Liver (tissue), 9 donors: ENCODE data around the gene MST1R. TPM values are rescaled to one million over a fixed set of nuclear protein-coding genes. Genes with fewer than 3 reads are reported as not detected.

Experiments
- DNase-seq: peaks from one replicate; pipeline ENCODE4 v3.0.0-alpha.2; 2017; ENCODE audit warnings: low spot score
- H3K27ac ChIP-seq, 2 donors: one replicate each; pipeline ENCODE4 v1.7.0; 2013; ENCODE audit warnings: inconsistent platforms in 2 of 2, low read length in 2 of 2, control low read depth in 1 of 2, low read depth in 1 of 2, mild to moderate bottlenecking in 1 of 2
- H3K27me3 ChIP-seq, 4 donors: one replicate each; pipeline versions ENCODE4 v1.6.1 to v1.7.0; 2013; ENCODE audit warnings: low read length in 3 of 4, inconsistent platforms in 1 of 4, mild to moderate bottlenecking in 1 of 4, moderate library complexity in 1 of 4; ENCODE audit not compliant: control insufficient read depth in 4 of 4, insufficient read depth in 4 of 4
- H3K36me3 ChIP-seq, 4 donors: one replicate each; pipeline versions ENCODE4 v1.6.1 to v1.7.0; 2013; ENCODE audit warnings: low read length in 3 of 4, mild to moderate bottlenecking in 3 of 4, low read depth in 1 of 4, moderate library complexity in 1 of 4; ENCODE audit not compliant: control insufficient read depth in 4 of 4, insufficient read depth in 3 of 4
- H3K4me1 ChIP-seq, 4 donors: one replicate each; pipeline versions ENCODE4 v1.6.1 to v1.7.0; 2013; ENCODE audit warnings: low read length in 3 of 4, mild to moderate bottlenecking in 3 of 4, moderate library complexity in 1 of 4; ENCODE audit not compliant: control insufficient read depth in 4 of 4, insufficient read depth in 4 of 4
- H3K4me3 ChIP-seq, 3 donors: one replicate each; pipeline versions ENCODE4 v1.6.1 to v1.7.0; 2013; ENCODE audit warnings: low read length in 3 of 3, control low read depth in 1 of 3, low read depth in 1 of 3, mild to moderate bottlenecking in 1 of 3
- H3K9ac ChIP-seq, 2 donors: one replicate each; pipeline ENCODE4 v1.7.0; 2013; ENCODE audit warnings: low read length in 2 of 2, mild to moderate bottlenecking in 2 of 2, moderate library complexity in 2 of 2, control low read depth in 1 of 2, low read depth in 1 of 2
- H3K9me3 ChIP-seq, 4 donors: one replicate each; pipeline versions ENCODE4 v1.6.1 to v1.7.0; 2013; ENCODE audit warnings: low read length in 3 of 4; ENCODE audit not compliant: control insufficient read depth in 4 of 4
- CTCF ChIP-seq: fragments of 150-350 bp; IDR thresholded peaks from 2 replicates; pipeline ENCODE4 v1.5.1; 2017; ENCODE audit warnings: improper control_type of control experiment, low read depth, low read length; ENCODE audit not compliant: missing input control
- EGR1 ChIP-seq, 2 donors: IDR thresholded peaks; 2 replicates each; pipeline ENCODE4 v1.6.1; 2016 to 2018; ENCODE audit warnings: antibody characterized with exemption in 2 of 2, low read depth in 2 of 2
- FOXA1 ChIP-seq: IDR thresholded peaks from 2 replicates; pipeline ENCODE4 v1.6.1; 2016; ENCODE audit warnings: antibody characterized with exemption
- FOXA2 ChIP-seq: IDR thresholded peaks from 2 replicates; pipeline ENCODE4 v1.6.1; 2016; ENCODE audit warnings: antibody characterized with exemption
- HNF4A ChIP-seq, 2 donors: conservative IDR thresholded peaks; 2 replicates each; pipeline ENCODE4 v1.6.1; 2016; ENCODE audit warnings: antibody characterized with exemption in 2 of 2, mild to moderate bottlenecking in 2 of 2
- HNF4G ChIP-seq: IDR thresholded peaks from 2 replicates; pipeline ENCODE4 v1.6.1; 2016; ENCODE audit warnings: antibody characterized with exemption
- JUND ChIP-seq, 2 donors: IDR thresholded peaks; 2 replicates each; pipeline ENCODE4 v1.6.1; 2016; ENCODE audit warnings: antibody characterized with exemption in 2 of 2
- MAX ChIP-seq: IDR thresholded peaks from 2 replicates; pipeline ENCODE4 v1.6.1; 2016; ENCODE audit warnings: antibody characterized with exemption
- NR2F2 ChIP-seq: IDR thresholded peaks from 2 replicates; pipeline ENCODE4 v1.6.1; 2016; ENCODE audit warnings: antibody characterized with exemption
- RAD21 ChIP-seq, 2 donors: IDR thresholded peaks; 2 replicates each; pipeline ENCODE4 v1.6.1; 2016; ENCODE audit warnings: antibody characterized with exemption in 2 of 2, mild to moderate bottlenecking in 2 of 2
- REST ChIP-seq: IDR thresholded peaks from 2 replicates; pipeline ENCODE4 v1.6.1; 2016; ENCODE audit warnings: antibody characterized with exemption, mild to moderate bottlenecking
- RXRA ChIP-seq, 2 donors: IDR thresholded peaks; 2 replicates each; pipeline ENCODE4 v1.6.1; 2017 to 2018; ENCODE audit warnings: antibody characterized with exemption in 2 of 2, mild to moderate bottlenecking in 1 of 2
- YY1 ChIP-seq: IDR thresholded peaks from 2 replicates; pipeline ENCODE4 v1.6.1; 2016; ENCODE audit warnings: antibody characterized with exemption, mild to moderate bottlenecking
- ZBTB33 ChIP-seq: IDR thresholded peaks from 2 replicates; pipeline ENCODE4 v1.6.1; 2016; ENCODE audit warnings: antibody characterized with exemption
- WGBS: extraction: QIAGEN DNeasy Blood & Tissue Kit; methylation state at CpG from one replicate; pipeline ENCODE4 v1.1.7; 2013; 5-methylcytosine and 5-hydroxymethylcytosine counted together
- polyA plus RNA-seq, 2 donors: library from polyadenylated mRNA; stranded (reverse) in 1 of 2; unstranded in 1 of 2; fragments of 200-250 nt in 1 of 2; fragments of >200 nt in 1 of 2; fragmentation: Nextera tagmentation in 1 of 2; extraction: Ambion mirVana in 1 of 2; gene quantifications; one replicate each; pipeline versions ENCODE4 v1.2.1 to v1.2.3, GENCODE V29; 2013 to 2015
- total RNA-seq, 2 donors: library from RNA; depleted of rRNA; stranded (reverse); fragments of >200 nt; gene quantifications; one replicate each; pipeline ENCODE4 v1.2.3, GENCODE V29; 2014
- donor health status: healthy.
- donor health status: healthy.
- donor health status: healthy.
- donor health status: healthy.
- donor health status: healthy.

Gene MST1R
- total and polyA plus RNA-seq, 4 donors, result 0.10 to 0.56 (median 0.33) TPM

GRCh38 chr3:49914906-49915305 lies 11.2 kb upstream of the MST1R start (continued):
- no peak for TF ChIP-seq ZBTB33
- no peak for TF ChIP-seq RXRA (IDR thresholded peaks at IDR 0.05)
- no peak for TF ChIP-seq EGR1 (IDR thresholded peaks at IDR 0.05; ENCODE audit: low read depth in 2 of 2)

GRCh38 chr3:49912881-49913281 lies 9.2 kb upstream of the MST1R start:
- H3K27me3 ChIP-seq, result no peaks in the 10 kb centered on the region
- DNase-seq, result no peak
- 95% methylated on average over 4 of the region's 4 CpGs for whole genome bisulfite sequencing
- H3K4me3 ChIP-seq, result no peak overlapping the region
- TF ChIP-seq FOXA2 (no peak), HNF4A (conservative IDR thresholded peaks at IDR 0.05) (no peak), ZBTB33 (no peak), YY1 (no peak), RAD21 (IDR thresholded peaks at IDR 0.05) (no peak), FOXA1 (no peak), CTCF (no peak), NR2F2 (no peak), MAX (no peak), RXRA (IDR thresholded peaks at IDR 0.05) (no peak), REST (no peak), HNF4G (no peak), JUND (IDR thresholded peaks at IDR 0.05) (no peak)
- no peaks in the 10 kb centered on the region for H3K9me3 ChIP-seq
- peaks cover 2 to 41% (median 6%) of the 10 kb centered on the region in 4 donors for H3K36me3 ChIP-seq
- no peak overlapping the region for H3K9ac ChIP-seq
- no peak overlapping the region for H3K27ac ChIP-seq
- no peaks in the 10 kb centered on the region for H3K4me1 ChIP-seq
